ENCODE data around the gene KRT80.

DNA sequence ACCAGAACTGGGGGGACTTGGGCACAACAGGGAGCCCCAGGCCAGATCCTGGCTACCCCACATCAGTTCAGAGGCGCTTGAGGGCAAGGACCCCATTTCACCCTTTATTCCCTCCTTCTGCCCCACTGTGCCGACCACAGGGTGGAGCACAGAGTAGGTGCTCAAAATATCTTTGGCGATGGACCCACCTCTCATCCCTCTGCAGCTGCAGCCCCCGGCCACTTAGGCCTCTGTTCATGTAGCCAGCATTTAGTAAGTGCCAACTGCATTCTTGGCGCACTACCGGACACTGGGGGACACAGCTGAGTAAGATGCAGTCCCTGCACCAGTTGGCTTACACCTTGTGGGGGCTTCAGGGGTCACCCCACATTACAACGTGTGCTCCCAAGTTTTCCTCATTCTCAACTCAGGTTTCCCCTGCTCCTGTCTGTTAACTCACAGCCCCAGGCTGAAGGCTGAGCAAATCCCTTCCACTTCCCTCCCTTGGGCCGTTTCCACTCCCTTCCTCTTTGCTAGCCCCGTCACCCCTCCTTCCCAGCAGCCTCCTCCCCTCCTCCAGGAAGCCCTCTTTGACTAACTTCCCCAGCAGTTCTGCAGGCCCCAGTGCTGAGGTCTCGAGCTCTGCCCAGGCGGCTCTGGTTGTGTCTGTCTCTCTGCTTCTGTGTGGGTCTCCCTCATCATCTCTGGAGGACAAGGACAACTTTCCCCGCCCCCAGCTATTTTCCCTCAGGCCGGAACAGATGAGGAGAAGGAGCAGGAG is 26.5 kb downstream of the KRT80 start:
- TF ChIP-seq, protein P1, sequence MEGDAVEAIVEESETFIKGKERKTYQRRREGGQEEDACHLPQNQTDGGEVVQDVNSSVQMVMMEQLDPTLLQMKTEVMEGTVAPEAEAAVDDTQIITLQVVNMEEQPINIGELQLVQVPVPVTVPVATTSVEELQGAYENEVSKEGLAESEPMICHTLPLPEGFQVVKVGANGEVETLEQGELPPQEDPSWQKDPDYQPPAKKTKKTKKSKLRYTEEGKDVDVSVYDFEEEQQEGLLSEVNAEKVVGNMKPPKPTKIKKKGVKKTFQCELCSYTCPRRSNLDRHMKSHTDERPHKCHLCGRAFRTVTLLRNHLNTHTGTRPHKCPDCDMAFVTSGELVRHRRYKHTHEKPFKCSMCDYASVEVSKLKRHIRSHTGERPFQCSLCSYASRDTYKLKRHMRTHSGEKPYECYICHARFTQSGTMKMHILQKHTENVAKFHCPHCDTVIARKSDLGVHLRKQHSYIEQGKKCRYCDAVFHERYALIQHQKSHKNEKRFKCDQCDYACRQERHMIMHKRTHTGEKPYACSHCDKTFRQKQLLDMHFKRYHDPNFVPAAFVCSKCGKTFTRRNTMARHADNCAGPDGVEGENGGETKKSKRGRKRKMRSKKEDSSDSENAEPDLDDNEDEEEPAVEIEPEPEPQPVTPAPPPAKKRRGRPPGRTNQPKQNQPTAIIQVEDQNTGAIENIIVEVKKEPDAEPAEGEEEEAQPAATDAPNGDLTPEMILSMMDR (conservative IDR thresholded peaks at IDR 0.05 in 1 of 2, IDR thresholded peaks at IDR 0.05 in 1 of 2; ENCODE audit: extremely low read depth in 1 of 2, insufficient read depth in 1 of 2, low read depth in 1 of 2, low read length in 2 of 2): no peak
- TF ChIP-seq EZH2 (IDR thresholded peaks at IDR 0.05; ENCODE audit: borderline replicate concordance, low read length): no peak

All from mammary epithelial cell (primary cell).